ENCODE measurements around the gene SMIM43. TPM values are rescaled to one million over a fixed set of nuclear protein-coding genes. Genes with fewer than 3 reads are reported as not detected.

Gene SMIM43
- total RNA-seq, 1 experiment from 2014 or later = not detected

DNA sequence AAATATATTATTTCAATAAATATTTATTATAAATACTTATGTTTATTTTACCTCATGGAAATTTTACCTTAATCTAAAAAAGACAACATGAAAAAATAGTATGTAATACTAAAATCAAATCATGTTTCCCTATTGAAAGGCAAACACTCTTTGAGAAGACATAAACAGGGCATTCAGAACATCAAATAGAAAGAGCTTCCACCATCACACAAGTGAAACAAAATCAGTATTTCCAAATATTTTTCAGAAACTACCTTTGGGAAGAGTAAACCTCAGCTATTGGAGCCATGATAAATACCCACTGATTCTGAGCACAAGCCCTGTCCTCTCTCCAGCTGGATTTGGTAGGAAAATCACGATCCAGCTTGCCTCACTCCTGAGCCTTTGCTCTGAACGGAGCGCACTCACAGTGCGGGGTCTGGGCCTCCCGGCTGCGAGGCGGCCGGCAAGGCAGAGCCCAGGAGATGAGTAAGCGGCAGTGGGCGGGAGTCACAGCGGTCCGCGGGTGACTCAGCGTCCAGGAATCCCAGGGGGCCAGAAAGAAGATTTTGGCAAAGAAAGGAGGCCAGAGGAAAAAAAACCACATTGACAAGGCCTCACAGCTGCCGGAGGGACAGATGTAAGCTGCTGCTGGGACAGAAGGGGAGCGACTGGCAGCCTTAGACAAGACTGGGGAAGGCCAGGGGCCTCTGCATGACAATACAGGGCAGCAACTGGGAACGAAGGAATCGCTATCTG lies 53.5 kb downstream of the SMIM43 start:
- Histone ChIP-seq H3K4me2 (ENCODE audit: low read length) (peak overlapping the region; percentile 91), H3K36me3 (ENCODE audit: low read depth, low read length) (no peaks in the 10 kb centered on the region), H3K4me3 (ENCODE audit: low read length) (peak overlapping the region; percentile 71), H3K27me3 (ENCODE audit: low read length) (no peaks in the 10 kb centered on the region), H2AFZ (ENCODE audit: low read length) (peak overlapping the region; percentile 82; the same call in 1 of the 2 replicates), H3K4me1 (ENCODE audit: insufficient read depth, low read length) (peaks cover 27% of the 10 kb centered on the region), H3F3A (ENCODE audit: low read length, unreplicated experiment) (no peaks in the 10 kb centered on the region), H3K27ac (ENCODE audit: low read length) (peak overlapping the region; percentile 91), H4K20me1 (ENCODE audit: low read length) (no peaks in the 10 kb centered on the region), H3K79me2 (ENCODE audit: low read length) (no peaks in the 10 kb centered on the region), H3K9ac (ENCODE audit: low read length) (peak overlapping the region; percentile 66), H3K9me3 (ENCODE audit: low read length) (no peaks in the 10 kb centered on the region), H3K9me2 (replicated peaks; ENCODE audit: low read length) (no peaks in the 10 kb centered on the region)
- TSS peak; percentile 33 for BruUV-seq (replicated peaks)
- DNase-seq = peak; percentile 93
- TF ChIP-seq EZH2phosphoT487 (IDR thresholded peaks at IDR 0.05; ENCODE audit: borderline replicate concordance, low read length) (no peak), EZH2 (IDR thresholded peaks at IDR 0.05; ENCODE audit: low read length, unreplicated experiment) (no peak)
- TF ChIP-seq, protein P1, sequence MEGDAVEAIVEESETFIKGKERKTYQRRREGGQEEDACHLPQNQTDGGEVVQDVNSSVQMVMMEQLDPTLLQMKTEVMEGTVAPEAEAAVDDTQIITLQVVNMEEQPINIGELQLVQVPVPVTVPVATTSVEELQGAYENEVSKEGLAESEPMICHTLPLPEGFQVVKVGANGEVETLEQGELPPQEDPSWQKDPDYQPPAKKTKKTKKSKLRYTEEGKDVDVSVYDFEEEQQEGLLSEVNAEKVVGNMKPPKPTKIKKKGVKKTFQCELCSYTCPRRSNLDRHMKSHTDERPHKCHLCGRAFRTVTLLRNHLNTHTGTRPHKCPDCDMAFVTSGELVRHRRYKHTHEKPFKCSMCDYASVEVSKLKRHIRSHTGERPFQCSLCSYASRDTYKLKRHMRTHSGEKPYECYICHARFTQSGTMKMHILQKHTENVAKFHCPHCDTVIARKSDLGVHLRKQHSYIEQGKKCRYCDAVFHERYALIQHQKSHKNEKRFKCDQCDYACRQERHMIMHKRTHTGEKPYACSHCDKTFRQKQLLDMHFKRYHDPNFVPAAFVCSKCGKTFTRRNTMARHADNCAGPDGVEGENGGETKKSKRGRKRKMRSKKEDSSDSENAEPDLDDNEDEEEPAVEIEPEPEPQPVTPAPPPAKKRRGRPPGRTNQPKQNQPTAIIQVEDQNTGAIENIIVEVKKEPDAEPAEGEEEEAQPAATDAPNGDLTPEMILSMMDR (conservative IDR thresholded peaks at IDR 0.05; ENCODE audit: low read depth, low read length) = no peak
- ATAC-seq = peak; percentile 99
- POLR2A ChIA-PET (ENCODE audit: unreplicated experiment) = interaction anchor here (1.0 kb wide), 1 partner anchor 15 kb away, joined by 3 read pairs; the partner anchor contains the start of gene ANXA5
- intact Hi-C loops (cut with micrococcal nuclease) = loop anchor here (1.0 kb wide), 1 partner anchor 15 kb away; no protein-coding TSS in a partner anchor
- CTCF ChIA-PET = interaction anchor here (0.9 kb wide), 1 partner anchor 14 kb away, joined by 3 read pairs; the partner anchor contains the start of gene ANXA5

DNA sequence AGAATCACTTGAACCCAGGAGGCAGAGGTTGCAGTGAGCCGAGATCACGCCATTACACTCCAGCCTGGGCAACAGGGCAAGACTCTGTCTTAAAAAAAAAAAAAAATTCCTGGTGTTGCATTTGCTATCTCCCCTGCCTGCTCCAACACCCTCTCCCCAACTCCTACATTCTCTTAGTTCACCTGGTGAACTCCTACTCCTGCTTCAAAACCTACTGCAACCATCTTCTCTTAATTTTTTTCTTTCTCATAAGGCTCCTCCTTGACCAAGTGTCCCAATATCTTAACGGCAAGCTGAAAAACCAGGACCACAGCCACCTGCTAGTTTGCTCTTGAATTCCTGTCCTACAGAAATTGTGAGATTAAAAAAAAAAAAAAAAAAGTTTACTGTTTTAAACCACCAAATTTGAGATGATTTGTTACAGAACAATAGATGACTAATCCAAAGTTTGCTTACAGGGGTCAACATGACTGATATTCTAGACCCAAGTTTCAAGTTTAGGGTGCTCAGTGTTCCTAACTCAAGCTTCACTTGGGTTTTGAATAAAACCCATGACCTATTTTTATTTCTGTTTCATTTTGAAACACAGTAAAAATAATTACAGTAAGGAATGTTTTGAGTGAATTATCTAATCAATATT lies 55.1 kb downstream of the SMIM43 start:
- ChIA-PET CTCF (no interaction called here), POLR2A (ENCODE audit: unreplicated experiment) (no interaction called here)
- peak overlapping the region; percentile 57 for H3K4me2 ChIP-seq (ENCODE audit: low read length)

More for the DNA sequence above, 55.1 kb downstream of the SMIM43 start:
- H3K4me3 ChIP-seq (ENCODE audit: low read length) = 0 out of 2 replicates have a peak overlapping the region, but pooled peaks have one; percentile 35
- no peaks in the 10 kb centered on the region for H3F3A ChIP-seq (ENCODE audit: low read length, unreplicated experiment)
- no peak overlapping the region for H3K9ac ChIP-seq (ENCODE audit: low read length)
- no peaks in the 10 kb centered on the region for H4K20me1 ChIP-seq (ENCODE audit: low read length)
- H3K36me3 ChIP-seq (ENCODE audit: low read depth, low read length) = no peaks in the 10 kb centered on the region
- TF ChIP-seq, protein P1 (conservative IDR thresholded peaks at IDR 0.05; ENCODE audit: low read depth, low read length) = no peak
- TF ChIP-seq EZH2 (IDR thresholded peaks at IDR 0.05; ENCODE audit: low read length, unreplicated experiment) (no peak), EZH2phosphoT487 (IDR thresholded peaks at IDR 0.05; ENCODE audit: borderline replicate concordance, low read length) (no peak)
- H3K9me2 ChIP-seq (replicated peaks; ENCODE audit: low read length) = no peaks in the 10 kb centered on the region
- ATAC-seq = no peak
- no peaks in the 10 kb centered on the region for H3K9me3 ChIP-seq (ENCODE audit: low read length)
- H3K4me1 ChIP-seq (ENCODE audit: insufficient read depth, low read length) = peaks cover 27% of the 10 kb centered on the region
- H2AFZ ChIP-seq (ENCODE audit: low read length) = no peak overlapping the region
- BruUV-seq (replicated peaks) = no TSS peak
- H3K27me3 ChIP-seq (ENCODE audit: low read length) = no peaks in the 10 kb centered on the region
- no peaks in the 10 kb centered on the region for H3K79me2 ChIP-seq (ENCODE audit: low read length)
- intact Hi-C loops (cut with micrococcal nuclease) = no loop called here
- DNase-seq = peak; percentile 30
- H3K27ac ChIP-seq (ENCODE audit: low read length) = peak overlapping the region; percentile 28; the same call in 1 of the 2 replicates

Other genes starting within 250 kb of the SMIM43 start
- gene ANXA5, start 68.2 kb downstream of the SMIM43 start, total RNA-seq (2014; rRNA removed) = 271 and 280 TPM in 2 replicates
- 19.0 and 23.4 TPM in 2 replicates for gene EXOSC9, start 36.2 kb upstream of the SMIM43 start, total RNA-seq (2014; rRNA removed)
- 59.1 and 78.0 TPM in 2 replicates for gene CCNA2, start 58.7 kb upstream of the SMIM43 start, total RNA-seq (2014; rRNA removed)
- gene BBS7, start 105.3 kb upstream of the SMIM43 start, total RNA-seq (2014; rRNA removed) = 5.2 and 10.1 TPM in 2 replicates
- gene TRPC3, start 186.9 kb upstream of the SMIM43 start, total RNA-seq (2014; rRNA removed) = not detected in 2 replicates

Measured in PC-3 (cell line).